OCI-LY3 (cell line): ENCODE results near the gene RGL4.

ENCODE experiments used
- H2AFZ ChIP-seq: fragments of 200-600, 300-600 bp; shearing (Covaris generic); 2 replicates; pipeline ENCODE4 v1.6.0; 2014; ENCODE audit warnings: antibody characterized with exemption, low read depth, low read length
- H3K27ac ChIP-seq: fragments of 200-600, 300-600 bp; sonication (generic); 2 replicates; pipeline ENCODE4 v1.5.1; 2014; ENCODE audit warnings: mild to moderate bottlenecking, low read length, moderate library complexity, mixed read lengths
- H3K27me3 ChIP-seq: fragments of 200-600, 300-600 bp; sonication (generic); 2 replicates; pipeline ENCODE4 v1.6.1; 2014; ENCODE audit warnings: low read depth, low read length, mixed read lengths
- H3K36me3 ChIP-seq: fragments of 200-600, 300-600 bp; sonication (generic); replicated peaks from 2 replicates; pipeline ENCODE3; 2014; ENCODE audit warnings: low read depth, low read length, mixed read lengths
- H3K4me1 ChIP-seq: fragments of 300-600, 200-600 bp; sonication (generic); 2 replicates; pipeline ENCODE4 v1.6.1; 2014; ENCODE audit warnings: low read length, mixed read lengths
- H3K4me2 ChIP-seq: fragments of 200-600, 300-600 bp; sonication (generic); 2 replicates; pipeline ENCODE4 v1.6.1; 2014; ENCODE audit warnings: low read length, mixed read lengths
- H3K4me3 ChIP-seq: fragments of 300-600, 200-600 bp; sonication (generic); 2 replicates; pipeline ENCODE4 v1.5.1; 2014; ENCODE audit warnings: antibody characterized with exemption, mild to moderate bottlenecking, low read length, moderate library complexity
- H3K79me2 ChIP-seq: fragments of 300-600, 200-600 bp; shearing (Covaris generic); 2 replicates; pipeline ENCODE4 v1.6.1; 2014; ENCODE audit warnings: mild to moderate bottlenecking, low read length, mixed read lengths
- H3K9ac ChIP-seq: fragments of 300-600, 200-600 bp; shearing (Covaris generic); 2 replicates; pipeline ENCODE4 v1.6.0; 2014; ENCODE audit warnings: mild to moderate bottlenecking, low read length, moderate library complexity
- H3K9me3 ChIP-seq: fragments of 200-600, 300-600 bp; shearing (Covaris generic); 2 replicates; pipeline ENCODE4 v1.6.1; 2014; ENCODE audit warnings: low read length, mixed read lengths; ENCODE audit not compliant: insufficient read depth
- H4K20me1 ChIP-seq: fragments of 200-600, 300-600 bp; sonication (generic); 2 replicates; pipeline ENCODE4 v1.6.1; 2016; ENCODE audit warnings: low read length, mixed read lengths; ENCODE audit not compliant: insufficient read depth
- EZH2phosphoT487 ChIP-seq: fragments of 200-600 bp; shearing (Covaris generic); IDR thresholded peaks from 2 replicates; pipeline ENCODE4 v1.6.1; 2018; ENCODE audit warnings: antibody characterized with exemption, mixed run types, low read depth
- TF ChIP-seq, protein P1 (sequence below): fragments of 200-600, 300-600 bp; sonication (generic); IDR thresholded peaks from 2 replicates; pipeline ENCODE4 v1.5.1; 2014; ENCODE audit warnings: antibody characterized with exemption, low read length, low read depth

Gene RGL4

DNA sequence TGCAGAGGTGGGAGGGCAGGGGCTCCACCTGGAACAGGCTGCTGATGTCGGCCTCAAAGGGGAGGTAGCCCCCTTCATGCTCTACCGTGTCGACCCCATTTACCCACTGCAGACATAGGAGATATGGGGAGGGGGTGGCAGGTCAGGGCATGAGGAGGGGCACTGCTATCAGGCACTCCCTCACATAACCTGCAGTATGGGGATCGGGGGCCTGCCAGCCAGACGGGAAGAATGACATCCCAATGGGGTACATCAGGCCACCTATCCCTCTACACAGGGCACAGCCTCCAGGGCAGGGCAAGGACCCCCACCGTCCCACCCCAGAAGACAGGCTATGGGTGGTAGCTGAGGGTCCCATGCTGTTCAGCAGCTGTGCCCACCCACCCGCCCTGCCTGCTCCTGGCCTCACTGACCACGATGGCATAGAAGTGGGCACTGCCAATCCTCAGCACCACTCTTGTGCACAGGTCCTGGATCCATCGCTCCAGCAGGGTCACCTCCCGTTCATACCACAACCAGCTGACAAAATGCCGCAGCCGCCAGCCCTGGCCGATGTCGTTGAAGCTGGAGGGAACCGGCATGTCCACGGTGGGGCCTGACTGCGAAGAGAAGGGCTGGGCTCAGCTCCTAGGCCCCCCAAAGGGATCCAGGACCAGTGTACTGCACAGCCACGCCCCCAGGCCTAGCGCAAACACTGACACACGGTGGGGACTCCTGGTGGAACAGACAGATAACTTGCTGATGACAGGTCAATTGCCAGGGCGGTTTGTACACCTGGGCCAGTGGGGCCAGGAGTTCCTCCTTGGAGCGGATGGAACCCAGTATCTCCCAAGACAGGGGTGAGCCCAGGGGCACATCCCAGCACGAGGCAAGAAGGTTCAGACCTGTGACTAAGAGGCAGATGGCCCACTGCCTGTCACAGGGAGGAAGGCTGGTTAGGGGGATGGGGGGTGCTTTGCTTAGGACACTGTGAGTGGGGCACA, 24.1 kb downstream of the RGL4 start:
- Histone ChIP-seq H3K4me2 (no peak overlapping the region), H3K36me3 (peaks cover 25% of the 10 kb centered on the region)

DNA sequence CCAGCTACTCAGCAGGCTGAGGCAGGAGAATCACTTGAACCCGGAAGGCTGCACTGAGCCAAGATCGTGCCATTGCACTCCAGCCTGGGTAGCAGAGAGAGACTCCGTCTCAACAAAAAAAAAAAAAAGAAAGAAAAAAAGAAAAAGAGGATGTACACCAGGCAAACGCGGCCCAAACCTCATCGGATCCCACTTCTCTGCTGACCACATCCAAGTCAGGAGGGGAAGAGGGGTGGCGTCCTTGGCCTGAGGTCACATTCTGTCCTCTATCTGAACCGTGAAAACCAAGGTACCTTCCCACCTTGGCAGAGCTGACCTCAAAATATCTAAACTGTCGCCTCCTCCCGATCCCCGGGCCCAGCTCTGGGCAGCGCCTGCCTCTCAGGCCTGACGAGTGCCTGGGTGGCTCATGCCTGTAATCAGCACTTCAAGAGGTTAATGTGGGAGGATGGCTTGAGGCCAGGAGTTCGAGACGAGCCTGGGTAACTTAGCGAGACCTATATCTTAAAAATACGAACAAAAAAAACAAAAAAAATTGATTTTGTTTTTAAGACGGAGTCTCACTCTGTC, 25.1 kb downstream of the RGL4 start:
- Histone ChIP-seq H3K4me1 (peaks cover 11% of the 10 kb centered on the region), H3K4me3 (peak overlapping the region; percentile 79), H3K36me3 (peaks cover 14% of the 10 kb centered on the region), H3K79me2 (peaks cover 20% of the 10 kb centered on the region), H2AFZ (no peak overlapping the region), H4K20me1 (no peaks in the 10 kb centered on the region), H3K9me3 (no peaks in the 10 kb centered on the region), H3K9ac (no peak overlapping the region), H3K27me3 (no peaks in the 10 kb centered on the region), H3K27ac (no peak overlapping the region), H3K4me2 (peak overlapping the region; percentile 79)
- TF ChIP-seq EZH2phosphoT487 = no peak
- TF ChIP-seq, protein P1, sequence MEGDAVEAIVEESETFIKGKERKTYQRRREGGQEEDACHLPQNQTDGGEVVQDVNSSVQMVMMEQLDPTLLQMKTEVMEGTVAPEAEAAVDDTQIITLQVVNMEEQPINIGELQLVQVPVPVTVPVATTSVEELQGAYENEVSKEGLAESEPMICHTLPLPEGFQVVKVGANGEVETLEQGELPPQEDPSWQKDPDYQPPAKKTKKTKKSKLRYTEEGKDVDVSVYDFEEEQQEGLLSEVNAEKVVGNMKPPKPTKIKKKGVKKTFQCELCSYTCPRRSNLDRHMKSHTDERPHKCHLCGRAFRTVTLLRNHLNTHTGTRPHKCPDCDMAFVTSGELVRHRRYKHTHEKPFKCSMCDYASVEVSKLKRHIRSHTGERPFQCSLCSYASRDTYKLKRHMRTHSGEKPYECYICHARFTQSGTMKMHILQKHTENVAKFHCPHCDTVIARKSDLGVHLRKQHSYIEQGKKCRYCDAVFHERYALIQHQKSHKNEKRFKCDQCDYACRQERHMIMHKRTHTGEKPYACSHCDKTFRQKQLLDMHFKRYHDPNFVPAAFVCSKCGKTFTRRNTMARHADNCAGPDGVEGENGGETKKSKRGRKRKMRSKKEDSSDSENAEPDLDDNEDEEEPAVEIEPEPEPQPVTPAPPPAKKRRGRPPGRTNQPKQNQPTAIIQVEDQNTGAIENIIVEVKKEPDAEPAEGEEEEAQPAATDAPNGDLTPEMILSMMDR = no peak

More for the DNA sequence above, 24.1 kb downstream of the RGL4 start:
- no peak overlapping the region for H3K27ac ChIP-seq
- no peaks in the 10 kb centered on the region for H3K27me3 ChIP-seq
- peaks cover 11% of the 10 kb centered on the region for H3K4me1 ChIP-seq
- no peak overlapping the region for H2AFZ ChIP-seq
- TF ChIP-seq, protein P1 = no peak
- TF ChIP-seq EZH2phosphoT487 = no peak
- no peak overlapping the region for H3K9ac ChIP-seq
- no peak overlapping the region for H3K4me3 ChIP-seq
- H4K20me1 ChIP-seq = 0 out of 2 replicates have a peak, but pooled peaks cover 4% of the 10 kb centered on the region
- H3K79me2 ChIP-seq = peaks cover 20% of the 10 kb centered on the region
- H3K9me3 ChIP-seq = no peaks in the 10 kb centered on the region

DNA sequence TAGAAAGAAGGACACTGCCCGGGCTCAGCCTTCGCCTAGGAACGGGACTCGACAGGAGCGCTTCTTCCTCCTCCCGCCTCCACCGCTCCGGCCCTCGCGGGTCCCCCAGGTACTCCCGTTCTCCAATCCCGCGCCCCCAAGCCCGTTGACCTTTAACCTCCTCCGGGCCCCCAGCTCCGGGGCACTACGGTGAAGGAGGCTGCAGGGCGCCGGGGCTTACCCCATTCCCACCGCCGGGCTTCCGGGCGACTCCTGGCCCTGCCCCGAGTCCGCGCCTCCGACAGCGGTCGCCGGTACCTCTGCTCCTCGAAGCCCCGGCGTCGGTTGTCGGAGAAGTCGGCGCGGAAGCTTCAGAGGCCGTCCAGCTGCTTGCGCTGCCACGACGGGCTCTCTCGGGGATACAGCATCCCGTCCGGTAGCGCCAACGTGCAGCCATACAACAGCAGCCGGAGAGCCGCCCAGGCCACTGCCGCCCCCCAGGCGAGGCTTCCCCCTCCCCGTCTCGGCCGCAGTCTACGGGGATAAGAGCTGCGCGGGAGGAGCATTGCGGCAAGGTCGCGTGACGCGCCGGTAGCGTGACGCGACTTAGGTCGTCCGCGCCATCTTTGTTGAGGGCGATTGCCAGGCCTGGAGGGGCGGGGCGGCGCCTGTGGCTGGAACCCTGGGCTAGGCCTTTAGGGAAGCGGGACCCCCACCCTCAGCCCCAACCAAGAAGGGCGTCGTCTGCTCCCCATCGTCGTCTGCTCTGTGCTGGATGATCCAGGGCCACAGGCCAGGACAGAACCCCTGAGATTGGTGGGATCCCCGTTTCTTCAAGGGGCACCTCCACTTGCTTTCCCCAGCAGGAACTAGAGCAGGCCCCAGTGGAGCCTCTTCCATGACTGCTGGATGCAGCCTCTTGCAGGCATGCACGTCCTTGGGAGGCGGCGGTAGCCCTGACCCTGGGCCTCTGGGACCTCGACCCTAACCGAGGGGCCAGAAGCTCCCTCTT, 26.3 kb downstream of the RGL4 start:
- Histone ChIP-seq H3K4me1 (peaks cover 11% of the 10 kb centered on the region), H4K20me1 (no peaks in the 10 kb centered on the region), H3K79me2 (peaks cover 20% of the 10 kb centered on the region), H3K27ac (peak overlapping the region; percentile 30), H3K36me3 (peaks cover 11% of the 10 kb centered on the region), H2AFZ (peak overlapping the region; percentile 95), H3K9me3 (no peaks in the 10 kb centered on the region), H3K27me3 (no peaks in the 10 kb centered on the region), H3K4me3 (peak overlapping the region; percentile 79), H3K9ac (peak overlapping the region; percentile 74), H3K4me2 (peak overlapping the region; percentile 79)
- TF ChIP-seq, protein P1 = no peak
- TF ChIP-seq EZH2phosphoT487 = no peak
